Muscle of arm (tissue), 14 donors: ENCODE measurements around the gene PLCL1. TPM values are rescaled to one million over a fixed set of nuclear protein-coding genes. Genes with fewer than 3 reads are reported as not detected.

Source experiments
- DNase-seq: peaks from one replicate; pipeline ENCODE4 v3.0.0-alpha.2; 2013
- long read RNA-seq, 11 donors: transcript quantifications; one replicate each; lab custom pipeline, GENCODE V29; 2026
- polyA plus RNA-seq, 12 donors: library from polyadenylated mRNA; unstranded; fragments of 120-200 nt; gene quantifications; one replicate each; pipeline ENCODE4 v1.2.1, GENCODE V29; 2013; ENCODE audit not compliant: insufficient read length in 12 of 12

Gene PLCL1
- polyA plus RNA-seq: 10 to 100 TPM in 10 of 12 donors, 1 to 10 TPM in 1, not detected in 1; 7.8 to 24.6 (median 17.0) TPM
- long read RNA-seq, donor 1, full-length matches to known transcripts: 1 of 1 reads
- long read RNA-seq, donor 1, partial matches to known transcripts: 0 of 1 reads
- long read RNA-seq, donor 1, other reads (novel, unspliced or antisense): 0 of 1 reads
- long read RNA-seq, donor 2, full-length matches to known transcripts: 4 of 9 reads
- long read RNA-seq, donor 2, partial matches to known transcripts: 5 of 9 reads
- long read RNA-seq, donor 2, other reads (novel, unspliced or antisense): 0 of 9 reads
- long read RNA-seq, donor 3, full-length matches to known transcripts: 3 of 3 reads
- long read RNA-seq, donor 3, partial matches to known transcripts: 0 of 3 reads
- long read RNA-seq, donor 3, other reads (novel, unspliced or antisense): 0 of 3 reads
- long read RNA-seq, donor 4, full-length matches to known transcripts: 2 of 2 reads
- long read RNA-seq, donor 4, partial matches to known transcripts: 0 of 2 reads
- long read RNA-seq, donor 4, other reads (novel, unspliced or antisense): 0 of 2 reads
- long read RNA-seq, donor 5, full-length matches to known transcripts: 8 of 8 reads
- long read RNA-seq, donor 5, partial matches to known transcripts: 0 of 8 reads
- long read RNA-seq, donor 5, other reads (novel, unspliced or antisense): 0 of 8 reads
- long read RNA-seq, donor 6, full-length matches to known transcripts: 1 of 1 reads
- long read RNA-seq, donor 6, partial matches to known transcripts: 0 of 1 reads
- long read RNA-seq, donor 6, other reads (novel, unspliced or antisense): 0 of 1 reads
- long read RNA-seq, donor 7, full-length matches to known transcripts: 2 of 2 reads
- long read RNA-seq, donor 7, partial matches to known transcripts: 0 of 2 reads
- long read RNA-seq, donor 7, other reads (novel, unspliced or antisense): 0 of 2 reads
- long read RNA-seq, donor 8, full-length matches to known transcripts: 1 of 1 reads
- long read RNA-seq, donor 8, partial matches to known transcripts: 0 of 1 reads
- long read RNA-seq, donor 8, other reads (novel, unspliced or antisense): 0 of 1 reads
- long read RNA-seq, donor 9, full-length matches to known transcripts: 2 of 2 reads
- long read RNA-seq, donor 9, partial matches to known transcripts: 0 of 2 reads
- long read RNA-seq, donor 9, other reads (novel, unspliced or antisense): 0 of 2 reads
- long read RNA-seq, donor 10, full-length matches to known transcripts: 1 of 1 reads
- long read RNA-seq, donor 10, partial matches to known transcripts: 0 of 1 reads
- long read RNA-seq, donor 10, other reads (novel, unspliced or antisense): 0 of 1 reads
- long read RNA-seq, donor 11, full-length matches to known transcripts: 3 of 3 reads
- long read RNA-seq, donor 11, partial matches to known transcripts: 0 of 3 reads
- long read RNA-seq, donor 11, other reads (novel, unspliced or antisense): 0 of 3 reads

DNA sequence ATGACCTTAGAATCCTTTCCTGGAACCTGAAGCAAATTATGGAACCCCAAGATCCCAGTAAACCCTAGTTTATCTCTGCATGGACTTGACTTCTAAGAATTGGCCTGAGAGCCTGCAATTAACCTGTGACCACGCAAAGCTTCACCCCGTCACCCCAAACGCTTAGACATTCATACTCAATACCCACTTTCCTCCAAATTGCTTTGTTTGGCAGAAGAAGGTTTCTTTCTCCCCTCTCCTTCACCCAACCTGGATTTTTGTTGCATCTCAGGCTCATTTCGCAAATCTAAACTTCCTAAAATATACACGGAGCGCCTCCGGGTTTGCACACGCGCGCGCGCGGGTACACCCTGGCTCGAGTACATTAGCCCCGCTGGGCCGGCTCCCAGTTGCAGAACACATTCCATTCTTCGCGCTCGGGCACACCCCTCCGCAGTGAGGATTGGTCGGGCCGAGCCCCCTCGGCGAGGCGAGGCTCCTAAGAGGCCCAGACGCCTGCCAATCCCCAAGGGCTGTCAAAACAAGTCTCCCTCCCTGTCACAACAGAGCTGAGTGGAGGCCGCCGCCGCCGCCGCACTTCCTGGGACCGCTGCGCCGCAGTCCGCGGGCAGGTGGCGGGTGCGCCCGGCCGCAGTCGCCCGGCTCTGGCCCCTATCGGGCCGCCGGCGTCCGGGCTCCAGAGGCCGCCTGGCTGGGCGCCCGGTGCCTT, at the start of gene PLCL1:
TSS of gene PLCL1 (plus strand) at position 545 of the 709 bp plus-strand sequence.
- DNase-seq: peak; percentile 76

DNA sequence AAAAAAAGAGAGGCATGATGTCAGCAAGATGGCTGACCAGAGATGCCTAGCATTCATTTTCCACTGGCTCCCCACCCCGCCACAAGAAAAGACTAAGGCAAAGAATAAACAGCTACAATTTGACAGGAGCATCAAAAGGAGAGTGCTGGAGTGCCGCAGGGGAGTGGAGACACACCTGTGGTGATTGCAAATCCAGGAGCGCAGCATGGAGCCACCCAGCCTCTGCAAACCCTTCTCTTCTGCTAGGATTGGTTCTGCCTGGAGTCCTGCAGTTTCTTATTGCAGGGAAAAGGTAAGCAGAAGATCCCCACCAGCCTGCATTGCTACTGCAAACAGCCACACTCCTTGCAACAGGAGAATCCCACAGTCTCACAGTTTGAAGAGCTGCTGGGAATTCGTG, 45.4 kb upstream of the PLCL1 start:
- DNase-seq: no peak

DNA sequence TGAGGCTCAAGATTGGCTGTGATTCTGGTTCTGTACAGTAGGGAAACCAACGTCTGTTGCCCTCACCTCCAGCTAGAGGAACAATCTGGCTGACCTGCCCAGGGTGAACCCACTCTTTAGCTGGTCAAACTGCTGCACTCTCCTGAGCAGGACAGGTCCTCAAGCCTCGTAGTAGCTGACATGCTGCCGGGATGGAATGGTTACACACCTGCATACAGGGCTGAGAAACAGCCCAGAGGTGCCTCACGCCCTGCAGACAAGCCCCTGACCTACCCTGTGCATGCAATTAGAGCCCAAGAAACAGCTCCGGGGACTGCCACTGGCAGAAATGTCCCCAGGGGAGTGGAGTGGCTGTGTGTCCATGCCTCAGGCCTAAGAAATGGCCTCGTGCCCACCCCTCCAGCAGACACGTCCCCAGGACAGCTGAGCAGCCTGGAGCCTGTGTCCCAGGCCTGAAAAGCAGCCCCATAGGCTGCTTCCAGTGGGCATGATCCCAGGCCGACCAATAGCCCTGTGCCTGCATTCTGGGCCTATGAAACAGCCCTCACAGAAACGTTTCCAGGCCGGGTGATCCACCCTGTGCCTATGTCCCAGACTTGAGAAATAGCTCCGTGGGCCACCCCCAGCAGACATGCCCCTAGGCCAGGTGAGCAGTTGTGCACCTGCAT, 44.6 kb upstream of the PLCL1 start:
- DNase-seq: no peak

DNA sequence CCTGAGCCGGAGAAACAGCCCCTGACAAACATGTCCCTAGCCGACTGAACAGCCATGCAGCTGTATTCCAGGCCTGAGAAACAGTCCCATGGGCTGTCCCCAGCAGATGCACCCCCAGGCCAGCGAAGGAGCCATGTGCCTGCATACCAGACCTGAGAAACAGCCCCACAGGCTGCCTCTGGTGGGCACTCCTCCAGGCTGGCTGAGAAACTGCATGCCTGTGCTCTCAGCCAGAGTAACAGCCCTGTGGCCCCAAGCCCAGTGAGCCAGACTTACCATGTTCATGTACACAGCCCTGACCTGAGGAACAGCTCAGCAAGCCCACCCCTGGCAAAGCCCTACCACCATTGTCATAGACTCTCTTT, 44.1 kb upstream of the PLCL1 start:
- no peak for DNase-seq

DNA sequence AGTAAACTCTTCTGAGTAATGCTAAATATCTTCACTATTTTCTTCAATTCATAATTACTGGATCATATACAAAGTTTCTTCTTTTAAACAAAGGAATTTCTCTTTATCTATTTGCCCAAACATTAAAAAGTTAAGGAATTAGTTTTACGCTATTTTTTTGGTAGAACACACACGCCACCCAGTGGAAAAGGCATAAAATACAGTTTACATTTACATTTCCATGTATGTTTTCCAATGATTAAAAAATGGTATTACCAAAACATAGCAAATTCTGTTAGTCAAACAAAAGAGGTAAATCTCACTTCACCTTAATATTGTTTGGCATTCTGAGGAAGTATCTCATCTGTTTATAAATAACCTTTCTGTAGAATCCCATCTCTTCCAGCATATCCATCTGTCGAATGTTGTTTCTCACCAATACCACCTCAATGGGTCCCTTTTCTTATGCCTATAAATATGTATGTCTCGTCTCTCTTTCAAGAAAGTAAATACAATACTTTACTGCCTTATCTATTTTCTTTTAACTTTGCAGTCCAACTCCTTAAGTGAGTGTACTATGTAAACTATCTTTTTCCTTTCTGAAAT, 26.5 kb upstream of the PLCL1 start:
- DNase-seq: peak; percentile 28

DNA sequence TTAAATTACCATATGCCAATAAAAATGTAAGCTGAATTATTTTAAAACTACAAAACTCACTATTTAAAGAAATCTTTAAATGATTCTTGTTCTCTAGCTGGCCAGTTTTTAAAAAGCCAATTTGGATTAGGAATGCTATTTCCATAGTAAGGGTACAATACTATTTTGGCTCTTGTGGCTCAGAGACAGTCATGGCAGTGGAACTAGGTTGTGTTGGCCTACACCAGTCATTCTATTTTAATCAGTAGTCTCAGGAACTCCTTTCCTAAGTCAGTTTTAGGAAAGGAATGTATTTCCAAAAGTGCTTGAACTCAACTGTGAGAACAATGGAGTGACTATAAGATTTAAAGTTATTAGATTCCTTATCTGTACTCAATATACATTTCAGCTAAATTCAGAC, 25.1 kb upstream of the PLCL1 start:
- DNase-seq: no peak

DNA sequence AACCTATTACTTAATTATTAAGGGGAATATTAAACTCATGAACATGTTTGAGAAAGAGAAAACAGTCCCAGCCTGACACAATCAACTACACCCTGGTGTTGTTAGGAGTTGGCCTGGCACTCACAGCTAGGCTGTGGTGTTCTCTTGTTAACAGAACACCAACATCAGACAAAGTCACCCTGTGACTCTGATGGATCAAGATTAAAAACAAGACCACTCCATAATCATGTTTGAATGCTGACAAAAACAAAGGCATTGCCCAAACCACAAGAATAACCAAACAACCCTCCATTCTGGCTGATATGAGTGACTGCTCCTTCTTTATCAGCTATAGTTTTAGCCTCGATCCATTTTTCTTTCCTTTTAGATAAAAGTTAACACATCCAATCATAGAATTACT, 22.3 kb upstream of the PLCL1 start:
- no peak for DNase-seq

DNA sequence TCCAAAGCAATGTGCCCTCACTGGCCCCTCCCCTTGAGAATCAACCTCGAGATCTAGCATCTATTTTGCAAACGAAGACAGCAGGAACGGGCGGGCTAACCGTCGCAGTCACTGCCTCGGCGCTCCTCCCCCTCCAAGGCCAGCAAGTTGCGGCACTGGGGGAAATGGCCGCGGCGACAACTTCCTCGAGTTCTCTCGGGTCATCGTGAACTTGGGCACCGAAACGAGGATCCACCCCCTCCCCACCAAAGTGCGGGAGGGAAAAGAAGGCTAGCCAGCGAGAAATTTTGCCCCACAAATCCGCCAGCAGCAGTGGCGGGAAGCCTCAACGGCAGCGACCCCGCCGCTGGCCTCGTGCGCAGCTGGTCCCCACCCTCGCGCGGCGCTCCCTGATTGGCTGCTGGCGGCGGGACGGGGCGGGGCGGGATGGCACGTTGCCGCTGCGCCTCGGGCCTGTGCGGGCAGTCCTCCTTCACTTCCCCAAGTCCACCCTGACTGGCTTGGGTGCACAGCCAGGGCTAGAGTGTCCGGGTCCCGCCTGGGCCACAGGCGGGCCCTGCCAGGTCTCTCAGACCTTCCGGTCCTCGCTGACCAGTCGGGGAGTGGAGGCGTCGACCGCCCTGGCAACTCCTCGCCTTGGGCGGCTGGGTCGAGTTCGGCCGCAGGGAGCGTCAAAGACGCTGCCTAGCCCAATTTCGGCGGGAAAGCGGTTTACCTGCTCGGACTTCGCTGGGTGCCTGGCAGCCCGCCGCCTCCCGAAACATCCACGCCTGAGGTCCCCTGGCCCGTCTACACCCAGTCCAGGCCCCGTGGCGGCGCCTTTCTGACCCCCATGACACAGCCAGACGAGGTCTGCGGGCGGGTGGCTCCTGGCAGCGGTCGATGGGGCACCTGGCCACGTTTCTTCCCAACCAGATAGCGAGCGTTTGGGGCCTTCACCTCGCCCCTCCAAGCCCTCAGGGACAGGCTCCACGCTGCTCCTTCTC, 19.1 kb upstream of the PLCL1 start, which contains the start of gene BOLL:
TSS of gene BOLL (minus strand) at position 364 of the 986 bp plus-strand sequence. CDS start 3,469 bp downstream, outside the sequence.
- DNase-seq: no peak

DNA sequence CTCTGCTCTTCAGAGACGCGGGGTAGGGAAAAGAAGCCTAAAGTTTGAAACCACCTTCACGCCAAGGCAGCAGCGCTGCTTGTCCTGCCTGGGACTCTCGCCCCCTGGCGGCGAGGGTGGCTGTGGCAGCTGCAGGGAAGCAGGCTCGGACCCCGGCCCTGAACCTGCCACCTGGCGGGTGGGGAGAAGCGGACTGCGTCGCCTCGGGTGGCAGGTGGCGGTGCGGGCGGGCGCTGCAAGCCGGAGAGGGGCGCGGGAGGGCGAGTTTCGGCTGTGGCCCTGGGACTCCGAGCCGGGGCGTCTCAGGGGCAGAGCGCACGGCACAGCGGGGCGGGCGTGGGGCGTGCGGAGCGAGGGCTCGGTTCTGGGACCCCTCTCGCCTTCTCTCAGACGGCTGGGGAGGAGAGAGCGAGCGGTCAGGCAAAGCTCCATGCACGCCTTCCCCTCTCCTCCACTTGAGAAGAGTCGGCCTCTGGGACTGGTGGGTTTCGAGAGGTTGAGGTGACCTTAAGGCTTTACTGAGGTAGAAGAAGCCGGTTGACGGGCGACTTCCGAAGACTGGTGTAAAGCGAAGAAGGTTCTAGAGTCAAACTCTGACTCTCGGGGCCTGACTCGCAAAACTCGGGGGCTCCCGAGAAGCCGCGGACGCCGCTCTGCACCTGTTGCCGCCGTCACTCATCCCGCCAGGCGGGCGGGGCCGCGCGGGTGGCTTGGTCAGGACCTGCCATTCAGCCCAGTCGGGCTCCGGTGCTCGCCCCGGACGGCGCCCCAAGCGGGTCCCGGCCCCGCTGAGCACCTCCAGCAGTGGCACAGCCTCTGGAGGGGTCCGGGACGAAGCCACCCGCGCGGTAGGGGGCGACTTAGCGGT, 18.1 kb upstream of the PLCL1 start:
- DNase-seq: no peak

DNA sequence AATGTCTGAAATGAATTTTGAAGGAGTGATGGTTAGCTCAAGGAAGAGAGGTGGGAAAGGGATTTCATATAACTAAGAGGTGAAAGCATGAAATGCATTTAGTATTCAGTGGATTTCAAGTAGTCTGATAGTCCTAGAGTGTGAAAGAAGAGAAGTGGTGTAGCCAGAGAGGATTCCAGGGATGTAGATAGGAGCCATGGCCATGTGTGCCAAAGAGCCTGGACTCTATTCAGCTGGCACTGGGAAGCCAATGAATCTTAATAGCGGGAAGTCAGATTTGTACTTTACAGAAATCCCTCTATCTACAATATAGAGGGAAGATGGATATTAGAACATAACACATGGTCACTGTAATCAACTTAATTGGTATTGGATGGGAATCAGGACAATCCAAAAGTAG, 10.9 kb upstream of the PLCL1 start:
- DNase-seq: no peak

DNA sequence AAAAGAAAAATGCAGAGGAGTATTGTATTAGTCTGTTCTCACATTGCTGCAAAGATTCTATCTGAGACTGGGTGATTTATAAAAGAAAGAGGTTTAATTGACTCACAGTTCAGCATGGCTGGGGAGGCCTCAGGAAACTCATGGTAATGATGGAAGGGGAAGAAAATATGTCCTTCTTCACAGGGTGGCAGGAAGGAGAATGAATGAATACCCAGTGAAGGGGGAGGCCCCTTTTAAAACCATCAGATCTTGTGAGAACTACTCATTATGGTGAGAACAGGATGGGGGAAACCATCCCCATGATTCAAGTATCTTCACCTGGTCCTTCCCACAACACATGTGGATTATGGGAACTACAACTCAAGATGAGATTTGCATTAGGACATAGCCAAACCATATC, 9.1 kb upstream of the PLCL1 start:
- no peak for DNase-seq

DNA sequence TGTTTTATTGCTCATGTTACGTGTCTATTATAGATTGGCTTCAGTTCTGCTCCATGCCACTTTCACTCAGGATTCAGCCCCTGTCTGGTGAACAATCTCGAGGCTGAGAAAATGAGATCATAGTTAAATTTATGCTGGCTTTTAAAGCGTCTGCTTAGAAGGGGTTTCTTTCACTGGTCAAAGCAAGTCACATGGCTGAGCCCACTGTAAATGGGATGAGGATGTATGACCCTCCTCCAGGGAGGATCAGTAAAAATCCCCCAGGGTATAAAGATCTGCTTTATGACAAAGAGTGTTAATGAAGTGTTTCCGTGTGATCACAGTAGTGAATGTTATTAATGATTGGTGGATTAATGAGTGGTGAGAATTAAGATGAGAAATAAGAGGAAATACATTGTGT, 6.2 kb upstream of the PLCL1 start:
- DNase-seq: no peak

DNA sequence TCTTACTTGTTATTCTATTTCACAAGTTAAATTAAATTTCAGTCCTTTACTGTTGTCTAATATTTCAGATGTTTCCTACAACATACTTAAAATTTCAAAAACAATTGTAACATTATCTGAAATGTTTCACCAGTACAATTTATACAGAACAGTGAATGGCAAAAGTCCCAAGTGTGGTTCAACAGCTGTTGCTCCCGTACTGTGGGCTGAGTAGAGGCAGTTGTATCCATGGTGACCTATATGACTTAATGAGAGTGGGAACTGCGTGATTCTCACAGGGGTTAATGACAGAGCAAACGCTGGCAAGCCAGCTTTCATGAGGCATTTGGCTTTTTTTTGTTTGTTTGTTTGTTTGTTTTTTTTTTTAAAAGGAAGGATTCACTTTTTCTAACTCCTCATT, 5.3 kb upstream of the PLCL1 start:
- DNase-seq: no peak

DNA sequence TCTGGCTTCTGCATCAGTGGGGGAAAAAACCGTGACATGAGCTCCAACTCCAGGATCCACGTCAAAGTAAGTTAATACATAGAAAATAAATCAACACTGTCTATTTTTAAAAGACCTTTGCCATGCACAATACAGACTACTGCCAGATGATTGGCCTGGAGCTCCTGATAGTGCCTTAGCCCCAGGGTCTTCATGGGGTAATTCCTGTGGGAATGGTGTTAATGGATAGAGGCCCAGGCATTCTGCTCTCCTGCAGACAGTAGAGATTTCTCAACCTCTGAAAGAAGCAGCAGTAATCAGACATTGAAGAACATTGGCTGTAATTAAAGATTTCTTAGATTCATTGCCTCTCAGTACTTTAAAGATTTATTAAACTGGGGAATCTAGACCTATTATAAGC, 4.3 kb upstream of the PLCL1 start:
- no peak for DNase-seq

DNA sequence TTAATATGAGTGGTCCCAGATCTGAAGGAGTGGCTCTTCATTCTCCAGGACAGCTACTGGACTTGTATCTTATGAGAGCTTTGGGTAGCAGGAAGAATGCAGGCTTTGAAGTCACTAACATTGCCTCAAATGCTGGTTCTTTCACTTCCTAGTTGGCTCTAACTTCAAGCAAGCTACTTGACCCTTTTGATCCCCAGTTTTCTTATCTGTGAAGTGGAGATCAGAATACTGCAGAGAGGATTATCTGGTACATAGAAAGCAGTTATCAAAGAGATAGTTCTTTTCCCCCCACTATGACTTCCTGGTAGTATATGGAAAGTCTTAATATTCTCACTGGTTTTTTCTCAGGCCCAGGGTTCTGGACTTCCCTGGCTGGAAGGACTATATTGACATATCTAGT, 3.4 kb upstream of the PLCL1 start:
- DNase-seq: no peak

DNA sequence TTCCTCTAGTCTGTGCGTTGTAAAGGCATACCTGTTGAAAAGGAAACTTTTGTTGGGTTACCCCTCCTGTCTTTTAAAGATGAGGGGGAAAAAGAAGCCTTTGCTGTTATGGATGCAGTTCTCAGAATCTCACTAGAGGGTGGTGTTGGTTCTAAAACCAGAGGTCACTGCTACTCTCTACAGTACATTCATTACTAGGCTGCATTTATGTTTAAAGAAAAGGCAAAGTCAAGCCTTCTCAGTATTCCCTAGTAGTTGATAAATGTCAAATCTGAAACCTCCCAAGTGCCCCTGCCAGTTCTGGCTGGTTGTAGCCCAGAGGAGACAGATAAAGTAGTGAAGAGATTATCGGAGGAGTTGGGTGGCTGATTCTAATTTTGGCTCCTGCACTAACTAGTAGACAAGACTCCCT, 1.4 kb upstream of the PLCL1 start:
- peak; percentile 64 for DNase-seq
